HG03159 (cell line): Measurements from ENCODE around the gene TARS3.

Source experiments
- ATAC-seq: cut with Tn5 transposase; IDR thresholded peaks from one replicate; pipeline ENCODE4 v1.9.1; 2021; ENCODE audit warnings: mild to moderate bottlenecking, moderate library complexity; ENCODE audit not compliant: unreplicated experiment

TARS3 gene

GRCh38 chr15:101608201-101608600 is 116.1 kb downstream of the TARS3 start:
- ATAC-seq: no peak

- ATAC-seq: no peak
These were observed 117.2 kb downstream of the TARS3 start for GRCh38 chr15:101607108-101607507.

- no peak for ATAC-seq
These were observed 120.0 kb downstream of the TARS3 start for GRCh38 chr15:101604124-101604874.
